Peyer's patch (tissue), 4 donors: ENCODE results near the gene TTC28.

Experiments used
- POLR2A ChIP-seq, 2 donors: fragments of 450-650 bp; IDR thresholded peaks; one replicate each; pipeline ENCODE4 v1.5.1; 2017; ENCODE audit warnings: antibody characterized with exemption in 2 of 2, mild to moderate bottlenecking in 2 of 2, moderate library complexity in 2 of 2
- TF ChIP-seq, protein P1 (sequence below), 6 experiments: fragments of 450-650 bp in 4 of 6; fragments of 200-600 bp in 2 of 6; sonication (generic) in 1 of 6; IDR thresholded peaks; one replicate each; pipeline ENCODE4 v1.5.1; 2017 to 2019; ENCODE audit warnings: antibody characterized with exemption in 6 of 6, mild to moderate bottlenecking in 3 of 6, moderate library complexity in 1 of 6

DNA sequence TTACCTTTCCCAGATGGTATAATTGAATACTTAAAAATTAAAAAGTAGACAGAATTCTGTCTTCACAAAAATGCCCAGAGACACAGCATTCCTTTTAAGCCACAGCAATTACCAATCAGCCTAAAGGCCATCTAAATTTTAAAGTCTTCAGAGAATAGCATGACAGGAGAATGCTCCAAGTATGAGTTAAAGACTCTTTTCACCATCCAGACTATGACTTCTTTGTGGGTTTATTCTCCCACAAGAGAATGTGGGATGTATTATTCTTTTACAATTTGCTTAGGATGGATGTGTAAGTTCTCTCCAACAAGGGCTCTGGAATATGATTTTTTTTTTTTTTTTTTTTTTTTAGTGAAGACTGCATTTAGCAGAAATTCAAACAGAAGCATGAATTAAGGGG lies 249.9 kb downstream of the TTC28 start:
- TF ChIP-seq, protein P1, sequence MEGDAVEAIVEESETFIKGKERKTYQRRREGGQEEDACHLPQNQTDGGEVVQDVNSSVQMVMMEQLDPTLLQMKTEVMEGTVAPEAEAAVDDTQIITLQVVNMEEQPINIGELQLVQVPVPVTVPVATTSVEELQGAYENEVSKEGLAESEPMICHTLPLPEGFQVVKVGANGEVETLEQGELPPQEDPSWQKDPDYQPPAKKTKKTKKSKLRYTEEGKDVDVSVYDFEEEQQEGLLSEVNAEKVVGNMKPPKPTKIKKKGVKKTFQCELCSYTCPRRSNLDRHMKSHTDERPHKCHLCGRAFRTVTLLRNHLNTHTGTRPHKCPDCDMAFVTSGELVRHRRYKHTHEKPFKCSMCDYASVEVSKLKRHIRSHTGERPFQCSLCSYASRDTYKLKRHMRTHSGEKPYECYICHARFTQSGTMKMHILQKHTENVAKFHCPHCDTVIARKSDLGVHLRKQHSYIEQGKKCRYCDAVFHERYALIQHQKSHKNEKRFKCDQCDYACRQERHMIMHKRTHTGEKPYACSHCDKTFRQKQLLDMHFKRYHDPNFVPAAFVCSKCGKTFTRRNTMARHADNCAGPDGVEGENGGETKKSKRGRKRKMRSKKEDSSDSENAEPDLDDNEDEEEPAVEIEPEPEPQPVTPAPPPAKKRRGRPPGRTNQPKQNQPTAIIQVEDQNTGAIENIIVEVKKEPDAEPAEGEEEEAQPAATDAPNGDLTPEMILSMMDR (IDR thresholded peaks at IDR 0.05), result no peak
- TF ChIP-seq POLR2A (IDR thresholded peaks at IDR 0.05), result no peak
